GM12878 (cell line): ENCODE results near the gene MARF1. TPM values are rescaled to one million over a fixed set of nuclear protein-coding genes. Genes with fewer than 3 reads are reported as not detected.

Experiments
- BCLAF1 ChIP-seq: fragments of 450-650 bp; IDR thresholded peaks from 2 replicates; pipeline ENCODE4 v1.6.1; 2017; ENCODE audit warnings: antibody characterized with exemption, mild to moderate bottlenecking, moderate library complexity
- CHD2 ChIP-seq: IDR thresholded peaks from 2 replicates; pipeline ENCODE4 v1.6.1; 2011; ENCODE audit warnings: low read depth, low read length, improper control_type of control experiment, borderline replicate concordance
- ESRRA ChIP-seq: IDR thresholded peaks from 2 replicates; pipeline ENCODE4 v1.6.1; 2012; ENCODE audit warnings: mild to moderate bottlenecking, low read length, improper control_type of control experiment
- IRF4 ChIP-seq: IDR thresholded peaks from 2 replicates; pipeline ENCODE4 v1.6.1; 2011; ENCODE audit warnings: low read depth, low read length
- NFIC ChIP-seq: IDR thresholded peaks from 2 replicates; pipeline ENCODE4 v1.6.1; 2012; ENCODE audit warnings: low read depth, mild to moderate bottlenecking, inconsistent platforms, low read length, moderate library complexity
- NFXL1 ChIP-seq: fragments of 450-650 bp; IDR thresholded peaks from 2 replicates; pipeline ENCODE4 v1.6.1; 2017; ENCODE audit warnings: antibody characterized with exemption, mild to moderate bottlenecking, borderline replicate concordance
- NKRF ChIP-seq: fragments of 450-650 bp; conservative IDR thresholded peaks from 2 replicates; pipeline ENCODE4 v1.6.1; 2017; ENCODE audit warnings: mild to moderate bottlenecking, moderate library complexity
- NRF1 ChIP-seq: conservative IDR thresholded peaks from 2 replicates; pipeline ENCODE4 v1.6.1; 2011; ENCODE audit warnings: mild to moderate bottlenecking, low read depth, low read length, improper control_type of control experiment
- PAX5 ChIP-seq: IDR thresholded peaks from 2 replicates; pipeline ENCODE4 v1.6.1; 2011; ENCODE audit warnings: low read depth, low read length, borderline replicate concordance
- PAX8 ChIP-seq: fragments of 450-650 bp; IDR thresholded peaks from 2 replicates; pipeline ENCODE4 v1.6.1; 2017; ENCODE audit warnings: mild to moderate bottlenecking, moderate library complexity
- POU2F2 ChIP-seq: IDR thresholded peaks from 3 replicates; pipeline ENCODE4 v1.6.1; 2011; ENCODE audit warnings: low read depth, mild to moderate bottlenecking, low read length, borderline replicate concordance
- RELB ChIP-seq: fragments of 450-650 bp; IDR thresholded peaks from 2 replicates; pipeline ENCODE4 v1.6.1; 2017; ENCODE audit warnings: low read depth, mild to moderate bottlenecking, moderate library complexity
- RUNX3 ChIP-seq: IDR thresholded peaks from 2 replicates; pipeline ENCODE4 v1.6.1; 2012; ENCODE audit warnings: low read length, inconsistent platforms
- SIN3A ChIP-seq: IDR thresholded peaks from 2 replicates; pipeline ENCODE4 v1.6.1; 2012; ENCODE audit warnings: low read depth, low read length, improper control_type of control experiment
- SIX5 ChIP-seq: IDR thresholded peaks from 2 replicates; pipeline ENCODE4 v1.6.1; 2011; ENCODE audit warnings: mild to moderate bottlenecking, low read depth, low read length, moderate library complexity; ENCODE audit not compliant: severe bottlenecking
- SMAD1 ChIP-seq: fragments of 450-650 bp; IDR thresholded peaks from 2 replicates; pipeline ENCODE4 v1.6.1; 2018; ENCODE audit warnings: mild to moderate bottlenecking, low read depth; ENCODE audit not compliant: partially characterized antibody
- SMC3 ChIP-seq: IDR thresholded peaks from 2 replicates; pipeline ENCODE4 v1.6.1; 2011; ENCODE audit warnings: low read length, improper control_type of control experiment, borderline replicate concordance
- SP1 ChIP-seq: IDR thresholded peaks from one replicate; pipeline ENCODE4 v1.6.1; 2011; ENCODE audit warnings: low read depth, low read length
- SPI1 ChIP-seq: IDR thresholded peaks from 2 replicates; pipeline ENCODE4 v1.6.1; 2011; ENCODE audit warnings: low read depth, mild to moderate bottlenecking, low read length, moderate library complexity, borderline replicate concordance; ENCODE audit not compliant: insufficient read depth
- SUPT20H ChIP-seq: IDR thresholded peaks from 2 replicates; pipeline ENCODE4 v1.6.1; 2011; ENCODE audit warnings: low read depth, mild to moderate bottlenecking, low read length, moderate library complexity, borderline replicate concordance; ENCODE audit not compliant: control insufficient read depth
- TARDBP ChIP-seq: IDR thresholded peaks from 2 replicates; pipeline ENCODE4 v1.6.1; 2016; ENCODE audit warnings: borderline replicate concordance
- TCF7 ChIP-seq: IDR thresholded peaks from 2 replicates; pipeline ENCODE4 v1.6.1; 2014; ENCODE audit warnings: antibody characterized with exemption, borderline replicate concordance
- USF1 ChIP-seq: IDR thresholded peaks from 2 replicates; pipeline ENCODE4 v1.6.1; 2011; ENCODE audit warnings: borderline replicate concordance, low read depth, mild to moderate bottlenecking, moderate library complexity, mixed read lengths, low read length; ENCODE audit not compliant: insufficient read depth; ENCODE audit errors: extremely low read length
- ZBED1 ChIP-seq: IDR thresholded peaks from 2 replicates; pipeline ENCODE4 v1.6.1; 2016; ENCODE audit warnings: borderline replicate concordance
- ZNF207 ChIP-seq: fragments of 450-650 bp; IDR thresholded peaks from 2 replicates; pipeline ENCODE4 v1.6.1; 2014; ENCODE audit warnings: antibody characterized with exemption, mild to moderate bottlenecking, borderline replicate concordance
- polyA plus RNA-seq, 11 experiments: library from polyadenylated mRNA; depleted of rRNA in 4 of 11; unstranded in 6 of 11; stranded (reverse) in 5 of 11; fragments of >200 nt; fragmentation: Nextera tagmentation in 4 of 11; fragmentation: Illumina TruSeq in 1 of 11; extraction: Ambion mirVana in 4 of 11; extraction: Trizol in 1 of 11; gene quantifications; 1 replicate in 1 of 11; 2 replicates in 10 of 11; pipeline versions ENCODE4 v1.2.1 to v1.2.3, GENCODE V29; 2011 to 2016; ENCODE audit warnings: inconsistent platforms in 2 of 11, missing spikeins in 2 of 11, low read depth in 1 of 11
- total RNA-seq, 4 experiments: library from RNA; depleted of rRNA in 3 of 4; stranded (reverse); fragments of >200 nt in 3 of 4; fragmentation: Illumina TruSeq in 1 of 4; extraction: Trizol in 1 of 4; gene quantifications; 2 replicates each; pipeline versions ENCODE4 v1.2.1 to v1.2.3, GENCODE V29; 2013 to 2021

The MARF1 gene
- total and polyA plus RNA-seq, 10 of the 15 experiments (the other 5 are each of a cell fraction or from before 2014, with no cell fraction given): 4.5 to 40.1 (median 14.0) TPM

GRCh38 chr16:15636392-15636873 is 6.5 kb downstream of the MARF1 start (continued):
- TF ChIP-seq NKRF (no peak), NFXL1 (no peak), POU2F2 (no peak), RUNX3 (peak; percentile 90), ZBED1 (no peak), RELB (peak; percentile 28; the same call in 1 of the 2 replicates), CHD2 (no peak), PAX8 (0 out of 2 replicates have a peak, but pooled peaks have one; percentile 14), USF1 (no peak), IRF4 (no peak), SP1 (no peak), BCLAF1 (no peak), SMC3 (no peak), SIX5 (no peak), SPI1 (no peak), SUPT20H (no peak), PAX5 (peak; percentile 63; the same call in 1 of the 2 replicates), SIN3A (no peak), NFIC (peak; percentile 65), NRF1 (no peak), TARDBP (no peak), TCF7 (no peak), ESRRA (no peak), ZNF207 (no peak), SMAD1 (no peak)
